GM12875 (cell line): Measurements from ENCODE around the gene MAGOHB.

Source experiments
- H3K4me3 ChIP-seq: one replicate; pipeline ENCODE4 v1.5.1; 2011; ENCODE audit warnings: low read depth, low read length, control low read depth
- TF ChIP-seq, protein P1 (sequence below): IDR thresholded peaks from 2 replicates; pipeline ENCODE4 v1.5.1; 2011; ENCODE audit warnings: low read depth, mild to moderate bottlenecking, control low read depth, inconsistent platforms, low read length, moderate library complexity, borderline replicate concordance; ENCODE audit not compliant: insufficient read depth

The MAGOHB gene

DNA sequence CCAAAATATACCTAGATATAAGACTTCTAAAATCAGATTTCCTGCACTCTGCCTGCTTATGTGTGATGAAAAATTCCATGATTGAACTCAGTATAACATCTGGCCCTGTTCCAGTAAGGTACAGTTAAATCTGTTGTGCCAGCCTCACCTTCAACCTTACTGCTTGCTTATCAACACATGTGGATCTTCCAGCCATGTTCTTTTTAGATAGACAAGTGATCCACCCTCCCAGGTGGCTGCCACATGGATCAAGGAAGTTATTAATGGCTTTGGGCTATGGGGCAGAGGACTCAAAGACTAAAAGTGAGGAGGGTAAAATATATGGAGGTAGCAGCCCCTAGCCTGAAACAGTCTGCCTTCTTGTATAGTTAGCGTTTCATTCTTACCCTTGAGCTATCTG, 25.3 kb upstream of the MAGOHB start:
- TF ChIP-seq, protein P1, sequence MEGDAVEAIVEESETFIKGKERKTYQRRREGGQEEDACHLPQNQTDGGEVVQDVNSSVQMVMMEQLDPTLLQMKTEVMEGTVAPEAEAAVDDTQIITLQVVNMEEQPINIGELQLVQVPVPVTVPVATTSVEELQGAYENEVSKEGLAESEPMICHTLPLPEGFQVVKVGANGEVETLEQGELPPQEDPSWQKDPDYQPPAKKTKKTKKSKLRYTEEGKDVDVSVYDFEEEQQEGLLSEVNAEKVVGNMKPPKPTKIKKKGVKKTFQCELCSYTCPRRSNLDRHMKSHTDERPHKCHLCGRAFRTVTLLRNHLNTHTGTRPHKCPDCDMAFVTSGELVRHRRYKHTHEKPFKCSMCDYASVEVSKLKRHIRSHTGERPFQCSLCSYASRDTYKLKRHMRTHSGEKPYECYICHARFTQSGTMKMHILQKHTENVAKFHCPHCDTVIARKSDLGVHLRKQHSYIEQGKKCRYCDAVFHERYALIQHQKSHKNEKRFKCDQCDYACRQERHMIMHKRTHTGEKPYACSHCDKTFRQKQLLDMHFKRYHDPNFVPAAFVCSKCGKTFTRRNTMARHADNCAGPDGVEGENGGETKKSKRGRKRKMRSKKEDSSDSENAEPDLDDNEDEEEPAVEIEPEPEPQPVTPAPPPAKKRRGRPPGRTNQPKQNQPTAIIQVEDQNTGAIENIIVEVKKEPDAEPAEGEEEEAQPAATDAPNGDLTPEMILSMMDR, result no peak
- H3K4me3 ChIP-seq, result no peak overlapping the region

GRCh38 chr12:10636611-10637010, 23.2 kb upstream of the MAGOHB start:
- H3K4me3 ChIP-seq, result no peak overlapping the region
- TF ChIP-seq, protein P1, result no peak

- TF ChIP-seq, protein P1, result no peak
- no peak overlapping the region for H3K4me3 ChIP-seq
Measured at GRCh38 chr12:10636124-10636523, 22.7 kb upstream of the MAGOHB start.

DNA sequence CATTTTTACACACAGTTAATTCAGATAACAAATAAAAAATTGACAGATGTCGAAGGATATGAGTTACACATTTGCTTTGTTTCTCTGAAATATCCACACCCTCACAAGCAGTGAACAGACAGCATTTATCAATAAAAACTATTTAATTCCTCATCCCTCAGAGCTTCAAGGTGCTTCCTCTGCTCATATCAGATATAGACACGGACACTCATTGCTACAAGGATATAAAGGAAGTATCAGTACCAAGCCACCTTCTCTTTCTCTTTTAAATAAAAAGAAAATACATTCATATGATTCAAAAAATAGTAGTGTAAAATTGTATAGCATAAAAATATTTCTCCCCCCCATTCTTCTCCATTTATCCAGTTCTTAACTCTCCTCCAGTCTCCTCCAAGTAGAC, 21.9 kb upstream of the MAGOHB start:
- TF ChIP-seq, protein P1, result no peak
- H3K4me3 ChIP-seq, result no peak overlapping the region

GRCh38 chr12:10634427-10634826, 21.0 kb upstream of the MAGOHB start:
- no peak overlapping the region for H3K4me3 ChIP-seq
- TF ChIP-seq, protein P1, result no peak

DNA sequence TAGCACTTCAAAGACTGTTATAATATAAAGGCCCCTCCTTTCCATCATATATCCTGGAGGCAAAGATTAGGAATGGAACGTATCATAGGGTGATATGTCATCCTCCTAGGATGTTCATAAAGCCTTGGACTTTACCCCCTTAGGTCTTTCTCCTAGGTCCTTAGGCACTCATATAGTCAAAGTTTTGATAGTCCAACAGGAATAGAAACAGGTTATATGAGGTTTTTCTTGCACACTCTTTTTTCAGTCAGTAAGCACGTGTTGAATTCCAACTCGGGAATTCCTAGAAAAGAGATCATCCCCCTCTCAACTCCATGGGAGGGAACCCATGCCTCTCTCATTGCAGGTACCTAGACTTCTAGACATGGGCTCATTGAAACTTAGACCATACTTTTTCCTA, 20.1 kb upstream of the MAGOHB start:
- no peak overlapping the region for H3K4me3 ChIP-seq

DNA sequence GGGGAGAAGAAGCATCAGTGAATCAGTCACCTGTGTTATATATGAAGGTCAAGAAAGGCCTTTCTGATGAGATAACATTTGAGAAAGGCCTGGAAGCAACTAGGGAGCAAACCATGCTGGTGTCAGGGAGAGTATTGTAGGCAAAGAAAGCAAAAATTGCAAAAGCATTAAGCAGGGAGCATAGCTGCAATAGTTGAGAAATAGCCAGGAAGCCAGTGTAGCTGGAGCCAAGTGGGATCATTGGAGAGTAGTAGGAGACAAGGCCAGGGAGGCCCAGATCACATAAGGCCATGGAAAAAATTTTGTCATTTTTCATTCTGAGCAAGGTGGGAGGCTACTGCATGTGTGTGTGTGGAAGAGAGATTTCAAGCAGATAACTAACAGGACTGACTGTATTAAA, 18.8 kb upstream of the MAGOHB start:
- TF ChIP-seq, protein P1, result no peak
- no peak overlapping the region for H3K4me3 ChIP-seq

More for the DNA sequence above, 20.1 kb upstream of the MAGOHB start:
- TF ChIP-seq, protein P1, result no peak
